HL-60 (cell line): Measurements from ENCODE around the gene RUSC1.

Experiments
- DNase-seq, 2 experiments: peaks; one replicate each; pipeline ENCODE4 v3.0.0-alpha.2; 2010 to 2020; ENCODE audit warnings: low read depth in 1 of 2, low spot score in 1 of 2
- H3K27ac ChIP-seq: fragments of 250-450 bp; sonication (Bioruptor Pico); replicated peaks from 2 replicates; pipeline ENCODE4 v1.5.1; 2020; ENCODE audit warnings: mild to moderate bottlenecking, moderate library complexity
- H3K27me3 ChIP-seq: fragments of 250-450 bp; sonication (Bioruptor Pico); 2 replicates; pipeline ENCODE4 v1.5.1; 2021; ENCODE audit warnings: mild to moderate bottlenecking, moderate library complexity; ENCODE audit not compliant: insufficient read depth, poor library complexity, severe bottlenecking
- H3K4me3 ChIP-seq: replicated peaks from 2 replicates; pipeline ENCODE4 v1.5.1; 2011; ENCODE audit warnings: mild to moderate bottlenecking, control low read depth, low read length; ENCODE audit not compliant: insufficient read depth
- CTCF ChIP-seq: IDR thresholded peaks from one replicate; pipeline ENCODE4 v1.5.1; 2011; ENCODE audit warnings: low read length, control low read depth, inconsistent platforms; ENCODE audit not compliant: insufficient read depth
- GABPA ChIP-seq: IDR thresholded peaks from 2 replicates; pipeline ENCODE4 v1.6.1; 2012; ENCODE audit warnings: low read depth
- POLR2AphosphoS5 ChIP-seq: IDR thresholded peaks from 2 replicates; pipeline ENCODE4 v1.6.1; 2012; ENCODE audit warnings: low read depth
- REST ChIP-seq: IDR thresholded peaks from 2 replicates; pipeline ENCODE4 v1.6.1; 2012; ENCODE audit warnings: low read depth; ENCODE audit not compliant: insufficient replicate concordance
- SPI1 ChIP-seq: IDR thresholded peaks from 2 replicates; pipeline ENCODE4 v1.6.1; 2012; ENCODE audit warnings: low read depth, mild to moderate bottlenecking, borderline replicate concordance

Gene RUSC1

GRCh38 chr1:155309423-155310021, 11.2 kb upstream of the RUSC1 start:
- Histone ChIP-seq H3K27ac (peak overlapping the region; percentile 90), H3K27me3 (no peaks in the 10 kb centered on the region), H3K4me3 (peak overlapping the region; percentile 91)
- DNase-seq, result peak in 1 of 2 experiments; percentile 50
- TF ChIP-seq REST, result peak; percentile 16
- no peak for TF ChIP-seq SPI1
- peak; percentile 49; the same call in 1 of the 2 replicates for TF ChIP-seq POLR2AphosphoS5
- no peak for TF ChIP-seq GABPA
- no peak for TF ChIP-seq CTCF

DNA sequence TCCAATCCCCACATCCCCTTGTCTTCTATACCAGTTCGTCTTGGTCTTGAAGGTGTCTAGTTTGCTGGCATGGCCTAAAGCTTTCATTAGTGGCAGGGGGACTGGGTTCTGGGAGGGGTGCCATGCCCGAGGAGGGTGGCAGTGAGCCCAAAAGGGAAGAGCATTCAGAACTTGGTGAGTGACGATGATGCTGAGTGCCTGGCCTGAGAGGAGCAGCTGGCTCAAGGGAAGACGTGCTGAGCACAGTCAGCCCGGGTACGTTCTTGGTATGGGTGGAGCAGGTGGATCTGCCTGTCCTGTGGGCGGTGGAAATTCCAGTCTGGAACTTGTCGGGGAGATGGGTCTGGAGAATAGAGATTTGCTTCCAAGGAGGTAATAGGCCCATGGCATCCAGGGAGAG, 7.4 kb upstream of the RUSC1 start:
- no peak overlapping the region for H3K27ac ChIP-seq
- DNase-seq, result no peak
- no peak overlapping the region for H3K4me3 ChIP-seq
- TF ChIP-seq SPI1 (no peak), REST (no peak), CTCF (no peak), GABPA (no peak), POLR2AphosphoS5 (no peak)
- H3K27me3 ChIP-seq, result no peaks in the 10 kb centered on the region

DNA sequence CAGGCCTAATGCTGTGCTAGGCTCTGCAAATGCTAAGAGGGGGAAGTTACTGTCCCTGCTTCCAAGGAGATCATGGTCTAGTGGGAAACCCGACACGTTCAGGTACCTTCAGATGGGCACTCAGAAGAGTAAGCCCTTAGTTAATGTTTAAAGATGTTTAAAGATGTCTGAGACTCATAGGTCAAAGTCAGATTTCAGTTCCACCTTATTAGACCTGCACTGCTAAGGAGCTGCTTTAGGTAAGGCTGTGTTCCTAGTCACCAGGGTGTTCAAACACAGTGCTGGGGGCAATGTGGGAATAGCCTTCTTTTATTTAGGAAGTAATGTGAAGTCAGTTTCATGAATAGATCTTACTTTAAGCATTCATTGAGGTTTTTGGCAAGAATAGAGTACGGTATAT, 3.8 kb upstream of the RUSC1 start:
- no peak for DNase-seq
- TF ChIP-seq GABPA (no peak), SPI1 (no peak)
- Histone ChIP-seq H3K27ac (no peak overlapping the region), H3K4me3 (no peak overlapping the region), H3K27me3 (no peaks in the 10 kb centered on the region)

DNA sequence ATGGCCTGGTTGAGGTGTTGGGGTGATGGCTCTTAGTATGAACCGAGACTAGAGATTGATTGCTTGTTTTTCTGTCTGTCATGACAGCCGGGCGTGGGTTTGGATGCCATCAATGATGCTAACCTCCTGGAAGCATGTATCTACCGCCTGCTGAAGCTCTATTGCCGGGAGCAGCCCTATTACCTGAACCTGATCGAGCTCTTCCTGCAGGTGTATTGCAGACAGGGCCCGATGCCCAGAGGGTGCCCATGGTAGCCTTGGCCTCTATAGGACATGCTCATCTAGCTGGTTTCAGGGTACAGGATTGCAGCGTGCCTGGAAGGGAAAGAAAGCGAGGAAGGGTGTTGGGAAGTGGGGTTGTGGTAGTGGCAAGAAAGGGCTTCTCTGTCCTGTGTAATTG, 2.6 kb upstream of the RUSC1 start:
- no peak overlapping the region for H3K27ac ChIP-seq
- no peaks in the 10 kb centered on the region for H3K27me3 ChIP-seq
- TF ChIP-seq SPI1, result no peak
- TF ChIP-seq POLR2AphosphoS5, result no peak
- TF ChIP-seq CTCF, result no peak
- no peak for TF ChIP-seq REST
- no peak for TF ChIP-seq GABPA
- no peak overlapping the region for H3K4me3 ChIP-seq
- no peak for DNase-seq
